Measurements from ENCODE around the gene SPRR1B.
"Not testable (repeated sequence)": the region's sequence is repeated elsewhere in the genome, so short reads cannot be mapped to it uniquely, and the experiment has no call there.

- TF ChIP-seq, protein P1, sequence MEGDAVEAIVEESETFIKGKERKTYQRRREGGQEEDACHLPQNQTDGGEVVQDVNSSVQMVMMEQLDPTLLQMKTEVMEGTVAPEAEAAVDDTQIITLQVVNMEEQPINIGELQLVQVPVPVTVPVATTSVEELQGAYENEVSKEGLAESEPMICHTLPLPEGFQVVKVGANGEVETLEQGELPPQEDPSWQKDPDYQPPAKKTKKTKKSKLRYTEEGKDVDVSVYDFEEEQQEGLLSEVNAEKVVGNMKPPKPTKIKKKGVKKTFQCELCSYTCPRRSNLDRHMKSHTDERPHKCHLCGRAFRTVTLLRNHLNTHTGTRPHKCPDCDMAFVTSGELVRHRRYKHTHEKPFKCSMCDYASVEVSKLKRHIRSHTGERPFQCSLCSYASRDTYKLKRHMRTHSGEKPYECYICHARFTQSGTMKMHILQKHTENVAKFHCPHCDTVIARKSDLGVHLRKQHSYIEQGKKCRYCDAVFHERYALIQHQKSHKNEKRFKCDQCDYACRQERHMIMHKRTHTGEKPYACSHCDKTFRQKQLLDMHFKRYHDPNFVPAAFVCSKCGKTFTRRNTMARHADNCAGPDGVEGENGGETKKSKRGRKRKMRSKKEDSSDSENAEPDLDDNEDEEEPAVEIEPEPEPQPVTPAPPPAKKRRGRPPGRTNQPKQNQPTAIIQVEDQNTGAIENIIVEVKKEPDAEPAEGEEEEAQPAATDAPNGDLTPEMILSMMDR (IDR thresholded peaks at IDR 0.05) = not testable (repeated sequence)
- not testable (repeated sequence) for TF ChIP-seq EZH2 (IDR thresholded peaks at IDR 0.05; ENCODE audit: borderline replicate concordance, insufficient read depth, low read depth, low read length, poor library complexity, severe bottlenecking)
Measured at GRCh38 chr1:153011235-153011758, 19.7 kb upstream of the SPRR1B start.

Data from B cell (primary cell).